Gastrocnemius medialis (tissue), 4 donors: Measurements from ENCODE around the gene TMEM132D.

ENCODE experiments used
- CTCF ChIP-seq, 5 experiments: fragments of 450-650 bp in 3 of 5; fragments of 200-600 bp in 2 of 5; sonication (generic) in 2 of 5; IDR thresholded peaks in 4 of 5; conservative IDR thresholded peaks in 1 of 5; 1 replicate in 4 of 5; 2 replicates in 1 of 5; pipeline ENCODE4 v1.5.1; 2016 to 2019; ENCODE audit warnings: antibody characterized with exemption in 5 of 5, mild to moderate bottlenecking in 3 of 5, moderate library complexity in 3 of 5
- POLR2A ChIP-seq, 2 donors: fragments of 450-650 bp; IDR thresholded peaks; one replicate each; pipeline ENCODE4 v1.6.1; 2017; ENCODE audit warnings: antibody characterized with exemption in 2 of 2, mild to moderate bottlenecking in 2 of 2, moderate library complexity in 2 of 2

DNA sequence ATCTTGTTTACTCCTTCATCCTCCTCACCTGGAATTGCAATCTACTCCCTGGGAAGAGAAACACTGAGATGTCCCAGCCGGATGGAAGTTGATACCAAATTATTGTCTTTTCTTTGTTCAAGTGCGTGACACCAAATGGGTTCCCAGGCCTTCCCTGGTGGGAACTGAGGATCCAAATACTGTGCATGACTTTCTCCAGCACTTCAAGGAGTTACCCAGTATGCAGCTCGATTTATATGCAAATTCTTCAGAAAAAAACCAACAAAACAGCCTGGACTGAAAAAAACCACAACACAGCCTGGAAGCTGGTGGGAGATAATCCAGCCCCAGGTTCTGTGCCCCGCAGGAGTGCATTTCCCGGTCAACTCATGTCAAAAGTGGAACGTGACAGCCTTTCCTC lies 740.0 kb downstream of the TMEM132D start:
- no peak for TF ChIP-seq POLR2A (IDR thresholded peaks at IDR 0.05)
- no peak for TF ChIP-seq CTCF (IDR thresholded peaks at IDR 0.05 in 4 of 5, conservative IDR thresholded peaks at IDR 0.05 in 1 of 5)
